GM19468 (cell line): ENCODE data around the gene LFNG.

Source experiments
- ATAC-seq: cut with Tn5 transposase; IDR thresholded peaks from one replicate; pipeline ENCODE4 v1.9.1; 2021; ENCODE audit warnings: mild to moderate bottlenecking, moderate library complexity, moderate number of reproducible peaks; ENCODE audit not compliant: unreplicated experiment; ENCODE audit errors: extremely low read depth

The LFNG gene

DNA sequence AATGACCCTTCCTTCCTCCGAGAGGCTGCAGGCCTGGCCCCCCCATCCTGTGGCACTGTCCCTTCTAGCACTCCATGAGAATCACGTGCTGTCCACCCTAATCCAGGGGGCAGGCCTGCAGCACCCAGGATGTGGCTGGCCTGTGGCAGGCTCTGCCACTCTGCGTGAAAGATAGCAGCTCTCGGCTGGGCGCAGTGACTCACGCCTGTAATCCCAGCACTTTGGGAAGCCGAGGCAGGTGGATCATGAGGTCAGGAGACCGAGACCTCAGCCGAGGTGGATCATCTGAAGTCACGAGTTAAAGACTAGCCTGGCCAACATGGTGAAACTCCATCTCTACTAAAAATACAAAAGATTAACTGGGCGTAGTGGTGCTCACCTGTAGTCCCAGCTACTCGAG lies 18.9 kb upstream of the LFNG start:
- no peak for ATAC-seq

DNA sequence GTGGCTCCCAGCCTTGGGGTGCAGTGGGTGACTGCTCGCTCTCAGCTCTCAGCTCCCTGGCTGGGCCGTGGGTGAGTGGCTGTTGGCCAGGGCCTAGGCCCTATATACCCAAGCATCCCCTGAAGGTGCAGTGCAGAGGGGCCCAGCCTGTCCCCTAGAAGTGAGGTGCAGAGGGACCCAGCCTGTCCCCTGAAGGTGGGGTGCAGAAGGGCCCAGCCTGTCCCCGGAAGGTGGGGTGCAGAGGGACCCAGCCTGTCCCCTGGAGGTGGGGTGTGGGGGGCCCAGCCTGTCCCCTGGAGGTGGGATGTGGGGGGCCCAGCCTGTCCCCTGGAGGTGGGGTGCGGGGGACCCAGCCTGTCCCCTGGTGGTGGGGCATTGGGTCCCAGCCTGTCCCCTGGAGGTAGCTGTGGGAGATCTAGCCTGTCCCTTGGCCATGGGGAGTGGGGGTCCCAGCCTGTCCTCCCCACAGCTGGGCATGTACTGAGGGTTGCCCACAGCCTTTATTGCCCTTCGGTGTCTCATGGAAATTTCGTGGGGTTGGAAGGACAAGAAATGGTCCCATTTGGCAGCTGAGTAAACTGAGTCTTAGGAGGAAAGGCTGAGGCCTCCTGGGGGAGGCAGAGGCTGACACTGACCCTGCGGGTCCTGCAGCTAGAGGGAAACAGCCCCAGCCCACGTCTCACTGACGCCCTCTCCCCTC lies 17.5 kb upstream of the LFNG start:
- no peak for ATAC-seq

DNA sequence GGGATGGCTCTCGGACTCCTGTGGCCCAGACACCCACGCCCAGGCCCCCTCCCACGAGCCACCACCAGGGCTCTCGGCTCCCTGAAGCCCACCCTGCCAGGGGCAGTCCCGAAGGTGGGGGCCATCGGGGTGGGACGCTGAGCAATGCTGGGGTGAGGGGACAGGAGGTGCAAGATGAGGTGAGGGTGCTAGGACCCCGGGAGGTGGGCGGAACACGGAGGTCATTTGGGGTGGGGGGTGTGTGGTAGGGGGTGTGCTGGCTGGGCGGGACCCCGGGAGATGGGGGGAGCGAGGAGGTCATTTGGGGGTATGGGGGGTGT lies 17.0 kb upstream of the LFNG start:
- no peak for ATAC-seq

DNA sequence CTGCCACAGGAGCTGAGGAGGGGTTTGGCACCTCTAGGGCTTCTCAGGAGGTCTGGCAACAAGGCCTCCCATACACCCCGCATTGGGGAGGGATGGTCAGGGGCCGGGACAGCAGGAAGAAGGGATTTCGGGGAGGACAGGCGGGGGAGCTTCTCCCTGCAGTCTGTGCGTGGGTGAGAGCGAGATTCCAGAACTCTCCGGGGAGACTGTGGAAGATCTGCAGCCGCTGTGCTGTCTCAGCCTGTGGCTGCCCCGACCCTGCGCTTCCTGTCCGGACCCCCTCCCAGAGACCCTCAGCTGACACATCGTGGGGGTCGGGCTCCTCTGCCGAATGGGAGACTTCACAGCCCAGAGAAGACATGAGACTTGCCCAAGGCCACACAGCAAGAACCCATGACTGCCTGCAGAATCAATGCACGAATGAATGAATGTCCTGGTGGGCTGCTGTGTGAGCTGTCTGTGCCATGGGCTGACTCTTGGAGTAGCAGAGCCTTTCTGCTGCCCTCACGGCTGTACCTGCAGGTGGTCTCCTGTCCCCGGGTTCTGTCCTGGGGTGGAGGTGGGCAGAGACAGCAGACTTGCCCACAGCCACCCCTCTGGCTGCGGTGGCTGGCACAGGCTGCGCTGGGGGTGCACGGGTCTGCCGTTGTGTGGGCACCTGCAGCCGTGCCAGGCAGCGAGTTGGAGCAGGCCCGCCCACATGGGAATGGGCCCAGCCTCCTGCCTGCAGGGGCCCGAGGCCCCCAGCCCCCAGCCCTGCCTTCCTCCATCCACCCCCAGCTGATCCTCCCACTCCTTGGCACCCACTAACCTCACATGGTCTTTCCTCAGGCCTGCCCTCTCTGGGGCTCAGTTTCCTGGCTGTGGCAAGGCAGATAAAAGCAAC lies 16.3 kb upstream of the LFNG start:
- no peak for ATAC-seq

DNA sequence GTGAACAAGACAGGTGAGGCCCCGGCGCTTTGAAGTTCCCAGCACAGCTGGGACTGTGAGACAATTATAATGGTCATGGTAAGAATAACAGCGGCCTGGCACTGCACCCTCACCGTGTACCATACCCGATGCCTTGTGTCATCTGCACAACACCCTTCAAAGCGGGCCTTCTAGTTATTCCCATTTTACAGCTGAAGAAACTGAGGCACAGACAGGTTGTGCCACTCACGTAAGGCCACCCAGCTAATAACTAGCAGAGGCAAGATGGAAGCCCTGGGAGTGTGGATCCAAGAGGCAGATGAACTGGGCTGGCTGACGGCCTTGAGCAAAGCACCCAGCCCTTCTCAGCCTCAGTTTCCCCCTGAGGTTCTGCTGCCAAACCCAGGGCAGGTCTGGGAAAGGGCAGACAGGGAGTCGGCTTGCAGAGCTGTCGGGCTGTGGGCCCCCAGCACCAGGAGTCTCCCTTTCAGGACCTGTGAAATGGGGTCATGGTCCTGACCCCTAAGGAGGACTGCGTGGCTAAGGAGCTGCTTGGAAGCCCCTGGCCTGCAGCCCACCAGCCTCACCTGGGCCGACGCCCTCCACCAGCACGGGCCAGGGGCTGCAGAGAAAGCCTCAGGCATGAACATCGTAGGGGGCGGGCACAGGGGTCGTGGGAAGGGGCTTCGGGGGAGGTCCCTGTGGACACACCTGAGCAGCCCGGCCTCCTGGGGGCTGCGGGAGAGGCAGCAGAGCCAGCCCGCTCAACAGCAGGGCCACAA lies 15.3 kb upstream of the LFNG start:
- ATAC-seq = no peak

DNA sequence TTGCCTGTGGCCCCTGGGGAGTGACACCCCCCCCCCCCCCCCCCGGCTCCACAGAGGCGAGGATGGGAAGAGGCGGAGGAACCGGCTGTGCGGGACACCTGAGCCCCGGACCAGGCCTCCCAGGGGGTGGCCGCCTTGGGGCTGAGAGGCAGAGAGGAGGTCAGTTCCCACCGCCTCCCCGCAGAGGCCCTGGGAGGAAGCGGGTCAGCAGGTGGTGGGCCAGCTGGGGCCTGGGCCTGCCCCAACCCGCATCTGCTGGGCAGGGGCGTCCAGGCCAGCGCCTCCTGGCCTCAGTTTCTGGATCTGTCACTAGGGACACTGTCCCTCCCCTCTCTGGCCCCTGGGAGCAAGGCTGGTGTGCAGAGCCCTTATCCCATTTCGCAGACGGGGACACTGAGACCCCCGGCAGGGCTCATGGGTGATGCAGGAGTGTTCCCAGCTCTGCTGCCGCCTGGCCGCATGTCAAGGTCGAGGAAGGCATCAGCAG lies 14.6 kb upstream of the LFNG start:
- no peak for ATAC-seq

DNA sequence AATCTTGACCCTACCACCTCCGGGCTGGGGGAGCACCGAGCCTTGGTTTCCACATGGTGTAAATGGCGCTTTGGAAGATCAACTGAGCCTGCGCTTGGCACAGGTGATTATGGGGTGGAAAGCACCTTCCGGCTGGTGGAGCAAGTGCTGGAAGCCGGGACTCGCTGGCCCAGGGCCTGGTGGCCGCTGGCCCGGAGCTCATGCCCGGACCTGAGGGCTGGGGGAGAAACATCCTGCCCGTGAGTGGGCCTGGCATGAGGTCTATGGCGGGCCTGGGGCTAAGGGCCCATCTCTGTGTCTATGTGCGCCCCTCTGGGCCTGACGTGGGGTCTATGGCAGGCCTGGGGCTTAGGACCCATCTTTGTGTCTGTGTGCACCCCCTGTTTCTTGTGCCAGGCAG lies 14.2 kb upstream of the LFNG start:
- ATAC-seq = no peak

DNA sequence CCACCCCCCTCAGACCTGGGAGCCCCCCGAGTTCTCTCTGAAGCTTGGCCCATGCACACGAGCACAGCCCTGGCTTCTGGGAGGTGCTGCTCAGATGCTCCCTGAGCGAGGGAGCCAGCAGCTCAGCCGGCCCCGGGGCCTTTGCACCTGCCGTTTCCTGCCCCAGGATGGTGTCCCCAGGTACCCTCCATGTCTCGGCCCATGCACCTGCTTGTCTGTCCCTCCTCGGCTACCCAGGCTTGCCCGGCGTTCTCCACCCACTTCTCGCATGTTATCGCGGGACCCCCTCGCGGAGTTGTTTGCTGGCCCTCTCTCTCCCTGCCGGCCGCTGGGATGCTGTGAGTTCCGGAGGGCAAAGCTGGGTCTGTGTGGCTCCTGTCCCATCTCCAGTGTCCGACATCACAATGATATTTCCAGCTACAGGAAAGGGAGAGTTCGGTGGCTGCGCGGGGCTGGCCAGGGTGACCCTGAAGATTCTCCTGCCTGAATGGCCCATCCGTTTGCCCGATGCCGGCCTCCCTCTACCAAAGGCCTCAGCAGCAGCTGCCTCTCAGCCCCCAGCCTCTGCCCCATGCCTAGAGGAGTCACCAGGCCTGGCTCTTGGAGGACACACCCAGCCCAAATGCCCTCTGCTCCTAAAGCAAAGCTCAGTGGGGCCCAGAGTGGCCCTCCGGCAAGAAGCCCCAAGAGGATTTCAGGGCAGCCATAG lies 12.2 kb upstream of the LFNG start:
- no peak for ATAC-seq

DNA sequence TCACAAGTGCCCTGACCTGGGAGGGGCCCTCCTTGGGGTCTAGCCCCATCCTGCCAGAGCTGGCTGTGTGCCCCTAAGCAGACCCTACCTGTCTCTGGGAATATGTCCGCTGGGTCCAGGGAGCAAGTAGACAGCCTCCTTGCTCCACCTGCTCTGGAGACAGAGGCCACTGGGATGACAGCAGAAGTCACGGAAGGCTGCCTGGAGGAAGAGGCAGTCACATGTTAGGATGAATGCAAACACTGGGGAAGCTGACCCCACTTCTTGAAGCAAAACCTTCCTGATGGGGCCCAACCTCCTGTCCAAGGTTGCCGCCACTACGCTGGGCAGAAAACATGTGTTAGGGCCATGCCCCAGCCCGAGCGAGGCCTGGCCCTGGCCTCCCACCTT lies 11.7 kb upstream of the LFNG start:
- ATAC-seq = no peak

DNA sequence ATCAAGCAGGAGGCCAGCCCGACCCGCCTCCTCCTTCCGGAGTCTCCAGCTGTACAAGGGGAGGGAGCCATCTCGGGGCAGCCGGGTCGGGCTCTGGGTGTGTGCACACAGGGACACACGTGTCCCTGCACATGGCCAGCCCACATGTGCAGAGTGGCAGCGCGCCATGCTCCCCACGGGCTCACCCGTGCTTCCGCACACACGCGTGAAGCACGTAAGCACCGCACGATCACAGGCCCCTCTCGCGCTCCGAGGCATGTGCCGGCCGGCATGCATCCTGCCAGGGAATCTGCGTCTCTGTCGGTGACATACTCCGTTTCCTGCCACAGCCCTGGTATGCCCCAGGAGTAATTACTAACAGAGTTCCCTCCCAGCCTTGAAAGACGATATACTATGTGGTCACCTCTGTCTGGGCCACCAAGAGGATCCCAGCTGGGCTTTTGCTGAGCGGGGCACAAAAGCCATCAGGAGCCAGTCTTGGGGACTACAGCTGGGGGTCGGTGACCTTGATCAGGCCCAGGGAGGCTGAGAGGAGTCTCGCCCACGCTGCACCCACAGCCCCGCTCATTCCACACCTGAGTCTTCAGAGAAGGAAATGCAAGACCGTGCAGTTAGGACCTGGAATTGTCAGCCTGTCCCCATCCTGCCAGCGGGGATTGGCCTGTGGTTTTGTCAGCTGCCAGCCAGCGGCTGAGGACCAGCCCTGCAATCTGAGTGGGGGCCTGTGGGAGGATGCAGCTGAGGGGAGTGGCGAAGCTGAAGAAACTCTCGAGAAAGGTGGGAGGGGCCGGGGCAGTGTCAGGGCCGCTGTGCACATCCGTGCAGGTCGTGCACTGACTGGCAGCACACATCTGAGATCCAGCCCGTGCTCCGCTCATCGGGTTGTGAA lies 11.0 kb upstream of the LFNG start:
- ATAC-seq = peak; percentile 32

DNA sequence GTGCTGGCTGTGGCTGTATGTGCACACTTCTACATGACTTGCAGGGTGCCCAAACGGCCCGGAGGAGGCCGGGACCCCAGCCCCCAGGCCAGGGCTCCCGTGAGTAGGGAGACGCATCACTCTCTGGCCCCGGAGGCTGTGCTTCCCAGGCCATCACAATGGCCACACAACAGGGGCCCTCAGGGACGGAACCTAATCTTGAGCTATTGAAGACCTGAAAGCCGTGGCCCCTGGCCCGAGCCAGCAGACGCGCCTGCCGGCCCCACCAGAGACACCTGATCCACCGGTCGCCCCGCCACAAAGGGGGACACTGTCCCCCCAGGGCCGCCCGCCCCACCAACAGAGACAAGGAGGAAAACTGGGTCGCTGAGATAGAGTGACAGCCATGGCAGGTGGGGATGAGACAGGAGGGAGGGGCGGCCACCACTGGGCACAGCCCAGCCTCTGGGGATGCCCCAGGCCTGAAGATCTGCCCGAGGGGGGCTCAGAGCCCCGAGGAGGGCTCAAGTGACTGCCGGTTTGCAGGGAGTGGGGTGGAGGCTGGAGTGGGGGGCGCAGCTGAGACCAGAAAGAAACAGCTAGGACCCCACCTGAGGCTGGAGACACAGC lies 10.2 kb upstream of the LFNG start:
- ATAC-seq = no peak

DNA sequence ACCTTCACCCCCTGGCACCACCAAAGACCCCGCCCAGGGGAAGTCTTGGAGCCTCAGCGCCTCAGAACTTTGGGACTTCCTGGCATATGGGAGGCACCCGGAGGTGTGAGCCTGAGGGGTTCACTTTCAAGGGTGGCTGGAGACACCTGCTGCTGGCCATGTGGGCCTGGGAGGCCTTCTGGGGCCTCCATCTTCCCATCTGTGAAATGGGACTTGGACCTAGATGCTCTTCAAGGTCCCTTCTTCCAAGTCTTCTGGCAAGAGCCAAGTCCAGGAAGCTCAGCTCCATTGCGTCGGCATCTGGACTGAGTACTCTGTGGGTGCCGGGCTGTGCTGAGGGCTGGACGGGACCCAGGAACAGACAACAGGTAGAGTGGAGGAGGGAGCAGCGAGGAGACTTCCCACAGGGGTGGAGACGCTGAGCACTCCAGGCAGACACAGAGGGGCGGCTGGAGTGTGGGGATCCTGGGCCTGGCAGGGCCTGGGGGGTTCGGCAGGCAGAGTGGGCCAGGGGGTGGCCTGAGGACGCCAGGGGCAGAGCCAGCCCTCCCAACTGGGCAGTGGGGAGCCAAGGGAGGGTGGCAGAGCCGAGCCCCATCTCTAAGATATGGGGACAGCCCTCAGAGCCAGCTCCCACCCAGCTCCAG lies 9.3 kb upstream of the LFNG start:
- ATAC-seq = no peak

DNA sequence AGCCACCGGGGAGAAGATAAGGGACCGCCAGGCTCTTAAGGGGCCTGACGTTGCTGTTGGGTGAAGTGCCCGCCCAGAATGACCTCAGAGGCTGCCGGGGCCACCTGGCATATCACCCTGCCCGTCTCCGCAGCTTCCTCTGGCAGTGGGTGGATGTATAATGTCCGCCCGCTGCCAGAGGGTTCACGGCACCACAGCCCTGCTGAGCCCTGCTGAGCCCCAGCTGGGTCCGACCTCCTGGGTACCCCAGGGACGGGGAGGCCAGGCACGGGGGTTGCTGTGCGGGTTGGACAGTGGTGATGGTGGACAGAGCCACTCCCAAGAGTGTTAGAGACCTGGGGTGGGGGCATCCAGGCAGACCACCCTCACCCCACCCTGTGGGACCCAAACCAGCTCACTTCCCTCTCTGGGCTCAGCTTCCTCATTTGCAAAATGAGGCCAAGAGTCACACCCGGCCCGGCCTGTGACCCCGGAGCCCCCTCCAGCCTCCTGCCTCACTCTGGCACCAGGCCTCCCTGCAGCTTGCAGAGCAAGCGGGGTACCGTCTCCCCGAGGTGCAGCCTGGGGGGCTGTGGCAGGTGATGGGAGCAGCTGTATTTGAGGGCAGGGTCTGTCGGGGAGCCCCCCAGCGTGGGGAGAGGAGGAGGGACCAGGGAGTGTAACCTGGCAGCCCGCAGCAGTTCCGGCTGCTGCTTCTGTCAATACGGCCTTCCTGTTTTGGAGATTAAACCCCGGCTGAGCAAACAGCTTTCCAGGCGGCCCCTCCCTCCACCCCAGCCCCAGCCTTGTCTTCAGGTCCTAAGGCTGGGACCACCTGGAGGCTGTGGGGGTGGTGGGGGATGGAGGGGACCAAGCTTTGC lies 8.4 kb upstream of the LFNG start:
- no peak for ATAC-seq

DNA sequence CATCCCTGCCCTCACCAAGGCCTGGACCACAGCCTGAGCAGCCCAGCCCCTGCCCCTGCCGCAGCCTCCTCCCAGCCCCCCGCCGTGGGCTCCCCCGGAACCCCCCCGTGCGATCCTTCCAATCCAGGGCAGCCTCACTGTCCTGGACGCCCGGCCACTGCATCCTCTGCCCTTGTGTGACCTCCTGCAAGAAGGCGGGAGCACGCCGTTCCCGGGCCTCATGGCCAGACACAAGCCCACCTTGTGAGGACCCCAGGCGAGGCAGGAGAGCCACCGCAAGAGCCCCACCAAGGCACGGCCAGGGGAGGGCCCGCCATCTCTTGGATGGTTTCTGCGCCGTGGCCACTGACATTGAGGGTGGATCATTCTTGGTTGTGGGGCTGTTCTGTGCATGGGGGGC lies 7.8 kb upstream of the LFNG start:
- ATAC-seq = no peak

DNA sequence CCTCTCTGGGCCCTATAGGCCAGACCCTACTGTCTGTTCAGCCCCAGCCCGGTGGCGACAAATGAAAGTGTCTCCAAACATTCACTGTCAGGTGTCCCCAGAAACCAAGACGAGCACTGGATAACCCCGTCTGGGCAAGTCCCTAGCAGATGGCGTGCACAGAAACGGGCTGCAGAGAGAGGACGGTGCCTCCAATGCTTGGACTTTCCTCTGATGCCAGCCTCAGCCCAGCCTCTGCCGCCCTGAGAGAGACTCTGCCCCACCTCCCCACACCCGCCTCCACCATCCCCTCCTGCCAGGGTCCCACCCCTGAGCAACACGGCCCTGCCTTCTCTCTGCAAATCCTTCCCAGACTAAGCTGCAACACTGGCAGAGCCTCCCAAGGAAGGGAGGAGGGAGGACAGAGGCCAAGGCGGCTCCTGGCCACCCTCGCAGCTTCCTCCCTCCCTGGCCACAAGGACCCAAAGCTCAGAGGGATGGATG lies 7.4 kb upstream of the LFNG start:
- no peak for ATAC-seq

DNA sequence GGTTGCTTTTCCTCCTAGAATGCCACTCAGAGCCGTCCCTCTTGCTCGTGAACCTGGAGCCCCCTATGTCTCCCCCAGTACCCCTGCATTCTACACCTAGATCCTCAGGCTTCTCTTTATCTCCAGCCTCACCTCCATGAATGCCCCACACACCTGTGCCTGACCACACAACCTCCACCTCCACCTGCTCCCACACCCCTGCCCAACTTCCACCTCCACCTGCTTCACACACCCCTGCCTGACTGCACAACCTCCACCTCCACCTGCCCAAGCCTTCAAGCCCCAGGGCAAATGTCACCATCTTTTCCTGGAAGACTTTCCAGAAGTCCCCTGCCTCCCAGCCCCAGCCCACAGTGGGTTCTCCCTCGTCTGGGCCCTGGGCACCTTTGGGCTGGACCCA lies 6.9 kb upstream of the LFNG start:
- ATAC-seq = no peak

DNA sequence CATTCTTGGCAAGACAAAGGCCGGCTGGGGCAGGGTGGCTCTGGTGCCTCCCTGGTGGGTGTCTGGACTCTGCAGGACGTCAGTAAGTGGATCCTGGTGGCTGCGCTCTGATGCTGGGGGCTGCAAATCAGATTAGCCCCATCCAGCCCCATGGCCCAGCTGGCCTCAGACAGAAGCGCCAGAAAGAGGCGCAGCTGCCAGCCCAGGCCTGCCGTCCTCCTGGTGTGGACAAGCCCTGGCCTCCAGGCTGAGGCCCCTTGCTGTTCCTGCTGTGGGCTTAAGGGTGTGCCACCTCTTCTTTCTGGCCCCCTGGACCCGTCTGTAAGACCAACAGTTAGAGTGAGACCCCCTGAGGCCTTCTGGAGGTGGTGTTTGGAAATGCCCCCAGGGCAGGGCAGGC lies 5.9 kb upstream of the LFNG start:
- ATAC-seq = no peak
